NCI-H774 (cell line): ENCODE results near the gene SKI.

Source experiments
- DNase-seq: peaks from one replicate; lab custom pipeline; 2025; lab: John Stamatoyannopoulos, UW

SKI gene

GRCh38 chr1:2209400-2210083 lies 18.6 kb upstream of the SKI start:
- DNase-seq: no peak

- no peak for DNase-seq
These were observed 17.9 kb upstream of the SKI start for GRCh38 chr1:2210084-2210653.

- DNase-seq: no peak
These were observed 17.3 kb upstream of the SKI start for GRCh38 chr1:2210786-2211185.

- no peak for DNase-seq
These were observed 15.9 kb upstream of the SKI start for GRCh38 chr1:2212274-2212531.

- no peak for DNase-seq
These were observed 15.3 kb upstream of the SKI start for GRCh38 chr1:2212532-2213491.

GRCh38 chr1:2213576-2214505 lies 14.3 kb upstream of the SKI start:
- DNase-seq: no peak

- DNase-seq: no peak
These were observed 13.4 kb upstream of the SKI start for GRCh38 chr1:2214541-2215241.

- no peak for DNase-seq
These were observed 12.8 kb upstream of the SKI start for GRCh38 chr1:2215329-2215728.

GRCh38 chr1:2215909-2216766 lies 12.0 kb upstream of the SKI start:
- no peak for DNase-seq

- no peak for DNase-seq
These were observed 11.4 kb upstream of the SKI start for GRCh38 chr1:2216767-2217058.

GRCh38 chr1:2221271-2221670 lies 6.8 kb upstream of the SKI start:
- no peak for DNase-seq

- no peak for DNase-seq
These were observed 3.9 kb upstream of the SKI start for GRCh38 chr1:2224170-2224584.

- no peak for DNase-seq
These were observed 3.3 kb upstream of the SKI start for GRCh38 chr1:2224631-2225428.

GRCh38 chr1:2226525-2227345 lies 1.4 kb upstream of the SKI start:
- no peak for DNase-seq

- peak; percentile 87 for DNase-seq
These were observed 568 bp upstream of the SKI start for GRCh38 chr1:2227346-2228156.

GRCh38 chr1:2228694-2229036 lies 546 bp downstream of the SKI start:
- DNase-seq: no peak

- DNase-seq: no peak
These were observed 1.1 kb downstream of the SKI start for GRCh38 chr1:2229037-2229864.
